GM23338 (cell line): ENCODE data around the gene PCYT1A. TPM values are rescaled to one million over a fixed set of nuclear protein-coding genes. Genes with fewer than 3 reads are reported as not detected.

Experiments used
- ATAC-seq: fragments of 200-7000 bp; cut with Tn5 transposase; 3 replicates; pipeline ENCODE4 v1.9.1; 2020
- DNase-seq: peaks from one replicate; pipeline ENCODE4 v3.0.0-alpha.2; 2015; ENCODE audit warnings: low spot score
- H2AFZ ChIP-seq: fragments of 200-600 bp; sonication (generic); 2 replicates; pipeline ENCODE4 v1.8.0; 2016; ENCODE audit warnings: antibody characterized with exemption, mild to moderate bottlenecking, moderate library complexity
- H3F3A ChIP-seq: fragments of 200-600 bp; sonication (generic); replicated peaks from 2 replicates; pipeline ENCODE4 v1.8.0; 2017; ENCODE audit warnings: antibody characterized with exemption, mixed run types, low read depth
- H3K27ac ChIP-seq: fragments of 200-600 bp; sonication (generic); 2 replicates; pipeline ENCODE4 v1.6.1; 2016; ENCODE audit warnings: low read depth
- H3K27me3 ChIP-seq: fragments of 200-600 bp; sonication (generic); 2 replicates; pipeline ENCODE4 v1.8.0; 2016; ENCODE audit warnings: mild to moderate bottlenecking, mixed run types, moderate library complexity; ENCODE audit not compliant: insufficient read depth
- H3K36me3 ChIP-seq: fragments of 200-600 bp; sonication (generic); 2 replicates; pipeline ENCODE4 v1.8.0; 2016; ENCODE audit warnings: mild to moderate bottlenecking; ENCODE audit not compliant: insufficient read depth
- H3K4me1 ChIP-seq: fragments of 200-600 bp; sonication (generic); 2 replicates; pipeline ENCODE4 v1.8.0; 2016; ENCODE audit warnings: mild to moderate bottlenecking, moderate library complexity; ENCODE audit not compliant: insufficient read depth
- H3K4me2 ChIP-seq: fragments of 200-600 bp; sonication (generic); 2 replicates; pipeline ENCODE4 v1.7.1; 2017; ENCODE audit warnings: mixed run types
- H3K4me3 ChIP-seq: fragments of 200-600 bp; sonication (generic); 2 replicates; pipeline ENCODE4 v1.6.1; 2016; ENCODE audit warnings: mixed run types
- H3K79me2 ChIP-seq: fragments of 200-600 bp; sonication (generic); replicated peaks from 2 replicates; pipeline ENCODE4 v1.8.0; 2017; ENCODE audit warnings: mild to moderate bottlenecking; ENCODE audit not compliant: insufficient read depth
- H3K9me2 ChIP-seq: fragments of 200-600 bp; sonication (generic); 2 replicates; pipeline ENCODE4 v1.8.0; 2017; ENCODE audit not compliant: insufficient read depth
- H4K20me1 ChIP-seq: fragments of 200-600 bp; sonication (generic); replicated peaks from 2 replicates; pipeline ENCODE4 v1.8.0; 2017; ENCODE audit warnings: mild to moderate bottlenecking; ENCODE audit not compliant: insufficient read depth
- H3K27ac Mint-ChIP-seq: 2 replicates; pipeline ENCODE4 v1.8.0; 2020; ENCODE audit warnings: inconsistent platforms, mild to moderate bottlenecking, moderate library complexity, mixed read lengths
- H3K27me3 Mint-ChIP-seq: 3 replicates; pipeline ENCODE4 v1.8.0; 2022; ENCODE audit warnings: low read depth, mild to moderate bottlenecking, moderate library complexity, mixed read lengths, inconsistent platforms; ENCODE audit not compliant: insufficient read depth, poor library complexity
- H3K36me3 Mint-ChIP-seq: 3 replicates; pipeline ENCODE4 v1.8.0; 2021; ENCODE audit warnings: low read depth, mild to moderate bottlenecking, inconsistent platforms, moderate library complexity, mixed read lengths
- H3K4me1 Mint-ChIP-seq: 3 replicates; pipeline ENCODE4 v1.8.0; 2020; ENCODE audit warnings: mild to moderate bottlenecking, inconsistent platforms, mixed read lengths
- H3K4me3 Mint-ChIP-seq: 3 replicates; pipeline ENCODE4 v1.8.0; 2021; ENCODE audit warnings: moderate library complexity, mild to moderate bottlenecking, inconsistent platforms, mixed read lengths
- H3K9me3 Mint-ChIP-seq: 3 replicates; pipeline ENCODE4 v1.8.0; 2020; ENCODE audit warnings: moderate library complexity, mild to moderate bottlenecking, inconsistent platforms, mixed read lengths
- CREB1 ChIP-seq: fragments of 250-450 bp; sonication (Bioruptor Pico); IDR thresholded peaks from 2 replicates; pipeline ENCODE4 v1.5.0; 2020; ENCODE audit warnings: low read depth, mild to moderate bottlenecking, moderate library complexity
- CTCF ChIP-seq, 2 experiments: fragments of 200-600 bp in 1 of 2; sonication (generic) in 1 of 2; conservative IDR thresholded peaks; 2 replicates each; pipeline versions ENCODE4 v1.5.1 to v1.6.1; 2016 to 2017; ENCODE audit warnings: antibody characterized with exemption in 2 of 2, low read depth in 2 of 2, mild to moderate bottlenecking in 2 of 2, moderate library complexity in 1 of 2
- ETS1 ChIP-seq: IDR thresholded peaks from 2 replicates; pipeline ENCODE4 v1.6.1; 2016; ENCODE audit warnings: antibody characterized with exemption
- EZH2 ChIP-seq: fragments of 200-600 bp; sonication (generic); IDR thresholded peaks from one replicate; pipeline ENCODE4 v1.8.0; 2017; ENCODE audit warnings: antibody characterized with exemption, mild to moderate bottlenecking, low read depth; ENCODE audit not compliant: unreplicated experiment
- EZH2phosphoT487 ChIP-seq: fragments of 200-600 bp; sonication (generic); IDR thresholded peaks from one replicate; pipeline ENCODE4 v1.8.1; 2018; ENCODE audit warnings: antibody characterized with exemption; ENCODE audit not compliant: unreplicated experiment
- JUNB ChIP-seq: IDR thresholded peaks from one replicate; pipeline ENCODE4 v1.6.1; 2016; ENCODE audit warnings: antibody characterized with exemption; ENCODE audit not compliant: unreplicated experiment
- NANOG ChIP-seq: IDR thresholded peaks from 2 replicates; pipeline ENCODE4 v1.6.1; 2016; ENCODE audit warnings: antibody characterized with exemption, borderline replicate concordance
- POLR2AphosphoS5 ChIP-seq: IDR thresholded peaks from 2 replicates; pipeline ENCODE4 v1.6.1; 2016; ENCODE audit warnings: antibody characterized with exemption, low read depth
- REST ChIP-seq: IDR thresholded peaks from one replicate; pipeline ENCODE4 v1.6.1; 2018; ENCODE audit warnings: antibody characterized with exemption; ENCODE audit not compliant: unreplicated experiment
- STAT1 ChIP-seq: IDR thresholded peaks from one replicate; pipeline ENCODE4 v1.6.1; 2016; ENCODE audit warnings: antibody characterized with exemption; ENCODE audit not compliant: unreplicated experiment
- ZNF114 ChIP-seq: fragments of 250-450 bp; sonication (Bioruptor Pico); IDR thresholded peaks from 2 replicates; pipeline ENCODE4 v1.5.0; 2020; ENCODE audit warnings: mild to moderate bottlenecking, moderate library complexity
- ZNF331 ChIP-seq: fragments of 250-450 bp; sonication (Bioruptor Pico); IDR thresholded peaks from 2 replicates; pipeline ENCODE4 v1.5.0; 2020; ENCODE audit warnings: low read depth, mild to moderate bottlenecking, moderate library complexity
- ZNF462 ChIP-seq: fragments of 250-450 bp; sonication (Bioruptor Pico); IDR thresholded peaks from 2 replicates; pipeline ENCODE4 v1.5.0; 2020; ENCODE audit warnings: mild to moderate bottlenecking, moderate library complexity
- polyA plus RNA-seq: library from polyadenylated mRNA; unstranded; fragments of >200 nt; fragmentation: Nextera tagmentation; extraction: Ambion mirVana; gene quantifications from 2 replicates; pipeline ENCODE4 v1.2.1, GENCODE V29; 2016
- total RNA-seq: library from RNA; depleted of rRNA; stranded (reverse); fragments of >200 nt; shearing (Covaris generic); gene quantifications from 2 replicates; pipeline ENCODE4 v1.2.3, GENCODE V29; 2014

Gene PCYT1A
- total and polyA plus RNA-seq, 2 experiments from 2014 or later, result 11.6 to 35.8 TPM

- Histone ChIP-seq H3K27me3 (no peaks in the 10 kb centered on the region), H3F3A (0 out of 2 replicates have a peak, but pooled peaks cover 5% of the 10 kb centered on the region), H3K36me3 (no peaks in the 10 kb centered on the region), H3K27ac (no peak overlapping the region), H3K4me3 (no peak overlapping the region), H3K4me2 (no peak overlapping the region), H2AFZ (peak overlapping the region; percentile 96), H3K4me1 (peaks cover 5% of the 10 kb centered on the region; the same call in 1 of the 2 replicates), H3K9me2 (no peaks in the 10 kb centered on the region), H3K79me2 (no peaks in the 10 kb centered on the region), H4K20me1 (no peaks in the 10 kb centered on the region)
- Mint-ChIP-seq H3K27me3 (peaks cover 6% of the 10 kb centered on the region), H3K4me1 (peaks cover 12% of the 10 kb centered on the region; the same call in 2 of the 3 replicates), H3K36me3 (no peaks in the 10 kb centered on the region), H3K9me3 (no peaks in the 10 kb centered on the region), H3K4me3 (no peak overlapping the region), H3K27ac (0 out of 2 replicates have a peak overlapping the region, but pooled peaks have one; percentile 42)
- ATAC-seq (no peak; the same call in 2 of the 3 replicates), DNase-seq (no peak)
- TF ChIP-seq CREB1 (CRISPR knock-in tag), result no peak
- TF ChIP-seq ZNF114 (CRISPR knock-in tag), result no peak
- TF ChIP-seq ZNF331 (CRISPR knock-in tag), result no peak
- no peak for TF ChIP-seq CTCF (conservative IDR thresholded peaks at IDR 0.05; ENCODE audit: low read depth in 2 of 2)
- TF ChIP-seq EZH2phosphoT487, result no peak
- TF ChIP-seq STAT1, result no peak
- no peak for TF ChIP-seq POLR2AphosphoS5
- no peak for TF ChIP-seq ZNF462 (CRISPR knock-in tag)
- no peak for TF ChIP-seq NANOG
- no peak for TF ChIP-seq EZH2
- no peak for TF ChIP-seq ETS1
- no peak for TF ChIP-seq JUNB
- TF ChIP-seq REST, result no peak
Measured at GRCh38 chr3:196326936-196327335, 39.4 kb upstream of the PCYT1A start.
